HFF-Myc (cell line): ENCODE results near the gene FOXP1.

Experiments used
- DNase-seq: peaks from one replicate; pipeline ENCODE4 v3.0.0-alpha.2; 2011; ENCODE audit warnings: low read depth; ENCODE audit errors: extremely low read depth
- H3K4me3 ChIP-seq: replicated peaks from 2 replicates; pipeline ENCODE4 v1.5.1; 2011; ENCODE audit warnings: low read depth, mild to moderate bottlenecking, control low read depth, low read length
- TF ChIP-seq, protein P1 (sequence below): IDR thresholded peaks from 2 replicates; pipeline ENCODE4 v1.5.1; 2012; ENCODE audit warnings: mild to moderate bottlenecking, low read depth, low read length, control low read depth; ENCODE audit errors: missing control alignments

Gene FOXP1

DNA sequence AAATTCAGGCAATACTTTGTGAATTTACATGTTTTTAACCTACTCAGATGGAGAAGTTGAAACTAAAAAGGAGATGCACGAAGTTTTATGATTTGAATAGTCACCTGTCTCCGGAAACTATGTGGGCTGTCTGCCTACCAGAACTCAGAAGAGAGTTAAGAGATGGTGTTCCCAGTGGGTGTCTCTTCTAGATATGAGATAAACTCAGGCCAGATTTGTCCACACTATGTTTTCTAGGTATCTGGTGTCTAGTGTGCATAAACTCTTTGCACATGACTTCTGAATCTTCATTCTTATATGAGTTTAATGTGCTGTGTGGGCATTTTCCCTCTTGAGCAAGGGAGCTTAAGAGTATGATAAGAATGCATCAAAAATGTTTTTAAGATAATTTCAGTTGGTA, 222.8 kb downstream of the FOXP1 start:
- TF ChIP-seq, protein P1, sequence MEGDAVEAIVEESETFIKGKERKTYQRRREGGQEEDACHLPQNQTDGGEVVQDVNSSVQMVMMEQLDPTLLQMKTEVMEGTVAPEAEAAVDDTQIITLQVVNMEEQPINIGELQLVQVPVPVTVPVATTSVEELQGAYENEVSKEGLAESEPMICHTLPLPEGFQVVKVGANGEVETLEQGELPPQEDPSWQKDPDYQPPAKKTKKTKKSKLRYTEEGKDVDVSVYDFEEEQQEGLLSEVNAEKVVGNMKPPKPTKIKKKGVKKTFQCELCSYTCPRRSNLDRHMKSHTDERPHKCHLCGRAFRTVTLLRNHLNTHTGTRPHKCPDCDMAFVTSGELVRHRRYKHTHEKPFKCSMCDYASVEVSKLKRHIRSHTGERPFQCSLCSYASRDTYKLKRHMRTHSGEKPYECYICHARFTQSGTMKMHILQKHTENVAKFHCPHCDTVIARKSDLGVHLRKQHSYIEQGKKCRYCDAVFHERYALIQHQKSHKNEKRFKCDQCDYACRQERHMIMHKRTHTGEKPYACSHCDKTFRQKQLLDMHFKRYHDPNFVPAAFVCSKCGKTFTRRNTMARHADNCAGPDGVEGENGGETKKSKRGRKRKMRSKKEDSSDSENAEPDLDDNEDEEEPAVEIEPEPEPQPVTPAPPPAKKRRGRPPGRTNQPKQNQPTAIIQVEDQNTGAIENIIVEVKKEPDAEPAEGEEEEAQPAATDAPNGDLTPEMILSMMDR = no peak
- no peak overlapping the region for H3K4me3 ChIP-seq
- DNase-seq = no peak

DNA sequence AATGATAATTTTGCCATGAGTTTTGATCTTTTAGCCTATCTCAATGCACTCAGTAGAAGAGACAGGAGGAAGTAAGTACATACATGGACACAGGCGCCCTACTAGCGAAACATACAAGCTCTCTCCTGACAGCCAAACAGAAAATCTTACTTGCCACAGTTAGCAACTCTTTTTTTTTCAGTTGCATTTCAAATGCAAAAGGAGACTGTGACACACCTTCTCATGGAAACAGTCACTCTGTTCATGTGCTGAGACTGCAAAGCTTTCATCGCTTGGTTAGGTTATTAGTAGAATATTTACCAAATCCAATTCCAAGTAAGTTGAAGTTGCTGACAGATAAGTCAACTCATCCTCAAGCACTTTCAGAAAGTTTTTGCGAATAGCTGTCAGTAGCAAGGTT, 223.3 kb downstream of the FOXP1 start:
- H3K4me3 ChIP-seq = no peak overlapping the region
- DNase-seq = no peak
- TF ChIP-seq, protein P1 = no peak

DNA sequence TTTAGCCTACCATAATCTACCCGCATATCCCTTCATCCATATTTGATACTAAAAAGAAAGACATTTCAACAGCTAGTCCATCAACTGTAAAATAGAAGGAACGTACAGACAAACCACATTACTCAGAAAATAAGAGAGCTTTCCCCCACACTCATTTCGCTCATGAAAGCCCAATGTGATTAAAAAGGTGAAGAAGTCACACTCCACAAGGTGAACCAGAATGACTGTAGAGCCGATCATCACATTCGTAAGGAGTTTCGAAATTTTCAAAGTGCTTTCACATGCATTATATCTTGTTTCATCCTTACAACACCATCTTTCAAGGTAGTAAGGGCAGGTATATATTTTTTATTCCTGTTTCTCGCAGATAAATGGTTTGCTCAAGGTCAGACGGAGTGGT, 225.3 kb downstream of the FOXP1 start:
- DNase-seq = no peak
- H3K4me3 ChIP-seq = no peak overlapping the region
- TF ChIP-seq, protein P1 = no peak

DNA sequence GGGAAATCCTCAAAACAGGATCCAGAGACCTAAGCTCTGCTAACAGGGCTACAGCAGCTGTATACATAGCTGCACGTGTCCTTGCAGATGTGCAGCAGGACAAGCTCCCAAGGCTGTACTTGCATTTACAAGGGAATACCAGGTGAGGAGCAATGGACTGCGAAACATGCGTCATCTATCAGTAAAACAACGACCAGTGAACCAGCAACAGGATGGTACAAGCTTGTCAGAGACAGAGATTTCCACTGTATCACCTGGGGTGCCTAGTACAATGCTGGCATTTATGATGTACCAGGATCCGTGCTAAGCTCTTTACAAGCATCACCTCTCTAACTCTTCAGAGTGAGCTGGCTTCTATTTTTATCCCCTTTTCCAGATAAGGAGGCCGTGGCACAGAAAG, 227.3 kb downstream of the FOXP1 start:
- no peak for DNase-seq
- H3K4me3 ChIP-seq = no peak overlapping the region
- TF ChIP-seq, protein P1 = no peak

DNA sequence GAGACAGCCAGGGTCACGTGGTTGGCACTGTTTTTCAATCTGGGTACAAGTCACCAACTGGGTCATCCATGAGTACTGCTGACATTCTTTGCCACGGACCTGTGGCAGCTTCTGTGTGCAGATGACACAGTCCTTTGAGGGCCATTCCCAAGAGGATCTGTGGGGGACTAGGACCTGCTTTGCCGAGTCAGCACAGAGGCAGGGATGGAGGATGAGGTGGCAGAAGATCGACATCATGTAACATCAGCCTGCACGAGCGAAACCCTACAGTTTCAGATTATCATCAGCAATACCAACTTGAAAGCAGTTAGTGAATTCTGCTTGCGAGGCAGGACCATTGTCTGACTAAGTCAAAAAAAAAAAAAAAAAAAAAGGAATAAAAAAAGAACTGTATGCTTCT, 227.7 kb downstream of the FOXP1 start:
- TF ChIP-seq, protein P1 = no peak
- DNase-seq = no peak
- no peak overlapping the region for H3K4me3 ChIP-seq

DNA sequence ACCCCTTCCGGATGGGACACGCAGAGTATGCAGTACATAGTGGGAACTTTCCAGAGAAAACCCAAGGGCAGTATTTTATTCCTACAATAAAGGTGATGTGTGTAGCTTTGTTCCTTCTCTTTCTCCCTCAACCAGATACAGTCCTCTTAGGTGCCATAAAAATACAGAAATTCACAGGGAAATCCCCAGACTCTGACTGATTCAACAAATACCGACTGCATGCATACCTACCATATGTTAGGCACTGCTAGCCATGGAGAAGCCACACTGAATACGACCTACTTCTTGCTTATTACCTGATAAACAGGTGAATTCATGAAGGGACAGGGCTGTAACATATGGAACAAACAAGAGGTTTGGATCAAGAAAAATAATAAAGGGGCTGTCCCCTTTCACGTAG, 228.5 kb downstream of the FOXP1 start:
- no peak for DNase-seq
- TF ChIP-seq, protein P1 = no peak
- H3K4me3 ChIP-seq = no peak overlapping the region

DNA sequence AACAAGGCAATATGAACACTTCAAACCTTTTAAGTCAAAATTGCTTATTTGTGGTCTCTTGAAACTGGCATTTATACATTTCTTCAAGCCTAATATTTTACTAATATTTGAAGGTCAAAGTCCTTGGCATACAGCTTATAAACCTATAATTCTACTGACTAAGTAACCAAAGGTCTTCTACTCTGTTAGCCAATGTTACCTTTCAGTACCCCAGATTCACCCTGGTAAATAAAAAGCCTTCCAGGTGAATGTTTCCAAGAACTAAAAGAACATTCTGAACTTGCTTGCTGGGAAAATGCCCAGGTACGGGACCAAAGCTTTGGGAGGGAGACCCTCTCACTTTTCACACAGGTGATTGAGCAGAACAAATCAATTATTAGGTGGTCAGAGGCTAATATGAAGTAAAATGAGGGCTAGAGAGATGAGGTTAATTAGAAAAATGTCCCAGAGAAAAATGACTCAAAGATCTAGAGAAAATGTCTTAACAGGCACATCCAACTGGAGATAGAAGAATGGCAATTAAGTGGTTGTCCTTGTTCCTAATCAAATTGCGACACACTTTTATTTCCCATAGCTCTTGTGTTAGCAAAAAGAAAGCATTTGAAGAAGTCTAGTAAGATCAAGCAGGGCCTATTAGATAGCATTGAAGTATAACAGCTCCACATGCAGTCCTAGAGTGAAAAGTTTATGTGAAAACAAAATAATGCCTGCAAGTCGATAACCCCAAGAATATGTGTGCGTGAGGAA, 232.0 kb downstream of the FOXP1 start:
- DNase-seq = no peak
- no peak overlapping the region for H3K4me3 ChIP-seq
- TF ChIP-seq, protein P1 = no peak
